H9 (cell line): Measurements from ENCODE around the gene DNAJC6. TPM values are rescaled to one million over a fixed set of nuclear protein-coding genes. Genes with fewer than 3 reads are reported as not detected.

Source experiments
- DNase-seq: peaks from one replicate; pipeline ENCODE4 v3.0.0-alpha.2; 2017
- H2AFZ ChIP-seq: one replicate; pipeline ENCODE4 v1.6.1; 2013; ENCODE audit warnings: mild to moderate bottlenecking, low read length, control low read depth, moderate library complexity
- H2AK5ac ChIP-seq: 2 replicates; pipeline ENCODE4 v1.6.1; 2013; ENCODE audit warnings: low read length, control low read depth, mixed read lengths; ENCODE audit not compliant: insufficient read length
- H2BK120ac ChIP-seq: one replicate; pipeline ENCODE4 v1.6.1; 2013; ENCODE audit warnings: low read depth, mild to moderate bottlenecking, low read length, control low read depth, inconsistent platforms; ENCODE audit not compliant: poor library complexity, severe bottlenecking
- H2BK12ac ChIP-seq: 2 replicates; pipeline ENCODE4 v1.6.1; 2013; ENCODE audit warnings: low read length, control low read depth, mixed read lengths, low read depth; ENCODE audit not compliant: insufficient read length
- H2BK15ac ChIP-seq: 2 replicates; pipeline ENCODE4 v1.6.1; 2013; ENCODE audit warnings: low read depth, low read length, control low read depth
- H2BK20ac ChIP-seq: one replicate; pipeline ENCODE4 v1.6.1; 2013; ENCODE audit warnings: low read depth, mild to moderate bottlenecking, low read length, control low read depth, inconsistent platforms; ENCODE audit not compliant: poor library complexity, severe bottlenecking
- H2BK5ac ChIP-seq: 2 replicates; pipeline ENCODE4 v1.6.1; 2013; ENCODE audit warnings: low read length, control low read depth, mixed read lengths; ENCODE audit not compliant: insufficient read length
- H3K14ac ChIP-seq: 2 replicates; pipeline ENCODE4 v1.6.1; 2013; ENCODE audit warnings: low read length, control low read depth; ENCODE audit not compliant: insufficient read depth
- H3K18ac ChIP-seq: 2 replicates; pipeline ENCODE4 v1.6.1; 2013; ENCODE audit warnings: low read depth, mild to moderate bottlenecking, mixed read lengths, low read length, control low read depth; ENCODE audit not compliant: insufficient read length
- H3K23ac ChIP-seq: 2 replicates; pipeline ENCODE4 v1.6.1; 2013; ENCODE audit warnings: low read length, control low read depth, mixed read lengths, low read depth; ENCODE audit not compliant: insufficient read length
- H3K23me2 ChIP-seq: 2 replicates; pipeline ENCODE4 v1.6.1; 2013; ENCODE audit warnings: low read depth, mild to moderate bottlenecking, mixed read lengths, low read length, control low read depth; ENCODE audit not compliant: insufficient read length, poor library complexity, severe bottlenecking
- H3K27ac ChIP-seq: 2 replicates; pipeline ENCODE4 v1.5.1; 2013; ENCODE audit warnings: low read length, control low read depth, mixed read lengths, low read depth; ENCODE audit not compliant: insufficient read length
- H3K27me3 ChIP-seq: 2 replicates; pipeline ENCODE4 v1.6.1; 2013; ENCODE audit warnings: low read length, control low read depth, inconsistent platforms; ENCODE audit not compliant: insufficient read depth
- H3K4ac ChIP-seq: 2 replicates; pipeline ENCODE4 v1.6.1; 2013; ENCODE audit warnings: low read depth, mild to moderate bottlenecking, control low read depth, inconsistent platforms, low read length, moderate library complexity
- H3K4me1 ChIP-seq: 2 replicates; pipeline ENCODE4 v1.6.1; 2013; ENCODE audit warnings: low read length, control low read depth, inconsistent platforms; ENCODE audit not compliant: insufficient read depth
- H3K4me2 ChIP-seq: 2 replicates; pipeline ENCODE4 v1.6.1; 2013; ENCODE audit warnings: low read length, control low read depth, mixed read lengths; ENCODE audit not compliant: insufficient read length, insufficient read depth
- H3K56ac ChIP-seq: 2 replicates; pipeline ENCODE4 v1.6.1; 2013; ENCODE audit warnings: low read depth, mild to moderate bottlenecking, mixed read lengths, low read length, control low read depth; ENCODE audit not compliant: insufficient read length
- H3K79me1 ChIP-seq: 2 replicates; pipeline ENCODE4 v1.6.1; 2013; ENCODE audit warnings: low read depth, mild to moderate bottlenecking, moderate library complexity, low read length, control low read depth, inconsistent platforms; ENCODE audit not compliant: insufficient read depth, poor library complexity, severe bottlenecking
- H3K79me2 ChIP-seq: 2 replicates; pipeline ENCODE4 v1.6.1; 2013; ENCODE audit warnings: low read length, control low read depth, inconsistent platforms; ENCODE audit not compliant: insufficient read depth
- H3K9ac ChIP-seq: 2 replicates; pipeline ENCODE4 v1.6.1; 2013; ENCODE audit warnings: low read length, control low read depth, mixed read lengths; ENCODE audit not compliant: insufficient read length; ENCODE audit errors: extremely low read depth
- H3K9me3 ChIP-seq: one replicate; pipeline ENCODE4 v1.6.1; 2013; ENCODE audit warnings: low read depth, low read length, inconsistent platforms; ENCODE audit not compliant: control insufficient read depth
- H3T11ph ChIP-seq: one replicate; pipeline ENCODE4 v1.6.1; 2013; ENCODE audit warnings: mild to moderate bottlenecking, low read length, control low read depth, inconsistent platforms
- H4K20me1 ChIP-seq: one replicate; pipeline ENCODE4 v1.6.1; 2013; ENCODE audit not compliant: control insufficient read depth, insufficient read length, insufficient read depth
- H4K5ac ChIP-seq: 2 replicates; pipeline ENCODE4 v1.6.1; 2013; ENCODE audit warnings: low read depth, mild to moderate bottlenecking, mixed read lengths, low read length, control low read depth; ENCODE audit not compliant: insufficient read length
- H4K8ac ChIP-seq: replicated peaks from 2 replicates; pipeline ENCODE4 v1.6.1; 2013; ENCODE audit warnings: low read length, control low read depth, mixed read lengths, low read depth; ENCODE audit not compliant: insufficient read length
- H4K91ac ChIP-seq: 2 replicates; pipeline ENCODE4 v1.6.1; 2013; ENCODE audit warnings: low read depth, mild to moderate bottlenecking, moderate library complexity, mixed read lengths, low read length, control low read depth; ENCODE audit not compliant: insufficient read length
- H3K27ac Mint-ChIP-seq, 3 experiments: 2 replicates in 2 of 3; 3 replicates in 1 of 3; pipeline ENCODE4 v1.8.0; 2020 to 2021; ENCODE audit warnings: mixed read lengths in 3 of 3, mild to moderate bottlenecking in 1 of 3, moderate library complexity in 1 of 3
- H3K27me3 Mint-ChIP-seq: 2 replicates; pipeline ENCODE4 v1.8.0; 2021; ENCODE audit warnings: low read depth, mild to moderate bottlenecking, moderate library complexity, mixed read lengths
- H3K36me3 Mint-ChIP-seq, 3 experiments: 2 replicates in 2 of 3; 3 replicates in 1 of 3; pipeline ENCODE4 v1.8.0; 2020 to 2021; ENCODE audit warnings: low read depth in 3 of 3, mixed read lengths in 3 of 3; ENCODE audit not compliant: insufficient read depth in 1 of 3
- H3K4me1 Mint-ChIP-seq, 2 experiments: 2 replicates each; pipeline ENCODE4 v1.8.0; 2020; ENCODE audit warnings: mixed read lengths in 2 of 2
- H3K4me3 Mint-ChIP-seq, 2 experiments: 2 replicates in 1 of 2; 3 replicates in 1 of 2; pipeline ENCODE4 v1.8.0; 2020 to 2021; ENCODE audit warnings: mild to moderate bottlenecking in 2 of 2, mixed read lengths in 2 of 2, moderate library complexity in 1 of 2
- H3K9me3 Mint-ChIP-seq, 2 experiments: 2 replicates in 1 of 2; 3 replicates in 1 of 2; pipeline ENCODE4 v1.8.0; 2020; ENCODE audit warnings: mild to moderate bottlenecking in 2 of 2, mixed read lengths in 2 of 2, moderate library complexity in 1 of 2
- WGBS: extraction: QIAGEN DNeasy Blood & Tissue Kit; methylation state at CpG from one replicate; pipeline ENCODE4 v1.1.7; 2013; ENCODE audit warnings: missing lambda C conversion rate, low lambda C conversion rate, mixed read lengths; ENCODE audit not compliant: insufficient read length; ENCODE audit errors: extremely low coverage; 5-methylcytosine and 5-hydroxymethylcytosine counted together
- total RNA-seq: library from RNA; stranded (reverse); gene quantifications from 2 replicates; pipeline ENCODE4 v1.2.1, GENCODE V29; 2021
- TF ChIP-seq, protein P1 (sequence below): fragments of 200-600 bp; sonication (generic); conservative IDR thresholded peaks from 3 replicates; pipeline ENCODE4 v1.8.0; 2021; ENCODE audit warnings: antibody characterized with exemption, mild to moderate bottlenecking

DNAJC6 gene
- total RNA-seq, 1 experiment from 2014 or later = 2.2 TPM

DNA sequence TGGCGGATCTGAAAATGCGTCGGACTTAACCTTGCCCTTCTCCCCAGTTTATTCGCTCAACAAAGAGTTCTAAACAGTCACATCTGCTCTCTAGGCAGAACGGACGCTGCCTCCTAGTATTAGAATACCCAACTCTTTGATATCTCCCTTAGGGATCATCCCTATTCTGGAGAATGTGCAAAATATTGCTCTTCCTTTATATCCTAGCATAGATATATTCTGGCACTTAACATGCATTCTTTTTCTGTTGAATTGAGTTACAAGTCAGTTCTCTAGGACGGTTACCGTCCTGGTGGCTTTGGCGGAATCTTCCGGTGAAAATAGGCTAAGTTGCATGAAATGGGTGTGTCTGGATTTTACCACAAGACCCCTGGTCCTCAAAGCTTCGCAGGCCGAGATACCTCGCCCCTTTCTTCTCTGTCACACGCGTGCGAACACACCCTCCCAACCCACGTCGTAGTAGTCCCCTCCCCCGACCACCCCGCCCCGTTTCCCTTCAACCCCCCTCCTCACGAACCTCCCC lies 501 bp upstream of the DNAJC6 start:
- peak overlapping the region; percentile 81 to 85 for H3K4me3 Mint-ChIP-seq
- Histone ChIP-seq H3K56ac (no peak overlapping the region), H2BK20ac (no peak overlapping the region), H3K4me2 (peak overlapping the region; percentile 82), H3K79me1 (no peaks in the 10 kb centered on the region), H4K8ac (no peak overlapping the region), H3K23me2 (peaks cover 8% of the 10 kb centered on the region), H3K23ac (no peak overlapping the region), H3K79me2 (no peaks in the 10 kb centered on the region), H3K14ac (no peak overlapping the region), H2BK120ac (no peak overlapping the region), H2AFZ (no peak overlapping the region), H2BK12ac (no peak overlapping the region), H3K4me1 (no peaks in the 10 kb centered on the region; the same call in 1 of the 2 replicates), H4K5ac (no peak overlapping the region), H2AK5ac (no peak overlapping the region), H3K18ac (no peak overlapping the region), H4K91ac (no peak overlapping the region), H3T11ph (no peak overlapping the region), H3K27me3 (no peaks in the 10 kb centered on the region), H3K27ac (no peak overlapping the region), H4K20me1 (no peaks in the 10 kb centered on the region), H2BK15ac (no peak overlapping the region), H3K9me3 (no peaks in the 10 kb centered on the region), H2BK5ac (no peak overlapping the region), H3K4ac (no peak overlapping the region), H3K9ac (no peak overlapping the region)
- no peak for DNase-seq
- no CpG with 5 or more reads among the region's 22 CpGs for WGBS
- H3K27me3 Mint-ChIP-seq = peaks cover 30% of the 10 kb centered on the region
- H3K27ac Mint-ChIP-seq = no peak overlapping the region
- H3K9me3 Mint-ChIP-seq = no peaks in the 10 kb centered on the region
- TF ChIP-seq, protein P1, sequence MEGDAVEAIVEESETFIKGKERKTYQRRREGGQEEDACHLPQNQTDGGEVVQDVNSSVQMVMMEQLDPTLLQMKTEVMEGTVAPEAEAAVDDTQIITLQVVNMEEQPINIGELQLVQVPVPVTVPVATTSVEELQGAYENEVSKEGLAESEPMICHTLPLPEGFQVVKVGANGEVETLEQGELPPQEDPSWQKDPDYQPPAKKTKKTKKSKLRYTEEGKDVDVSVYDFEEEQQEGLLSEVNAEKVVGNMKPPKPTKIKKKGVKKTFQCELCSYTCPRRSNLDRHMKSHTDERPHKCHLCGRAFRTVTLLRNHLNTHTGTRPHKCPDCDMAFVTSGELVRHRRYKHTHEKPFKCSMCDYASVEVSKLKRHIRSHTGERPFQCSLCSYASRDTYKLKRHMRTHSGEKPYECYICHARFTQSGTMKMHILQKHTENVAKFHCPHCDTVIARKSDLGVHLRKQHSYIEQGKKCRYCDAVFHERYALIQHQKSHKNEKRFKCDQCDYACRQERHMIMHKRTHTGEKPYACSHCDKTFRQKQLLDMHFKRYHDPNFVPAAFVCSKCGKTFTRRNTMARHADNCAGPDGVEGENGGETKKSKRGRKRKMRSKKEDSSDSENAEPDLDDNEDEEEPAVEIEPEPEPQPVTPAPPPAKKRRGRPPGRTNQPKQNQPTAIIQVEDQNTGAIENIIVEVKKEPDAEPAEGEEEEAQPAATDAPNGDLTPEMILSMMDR = no peak
- peaks cover 17 to 23% of the 10 kb centered on the region in 2 experiments for H3K4me1 Mint-ChIP-seq
- H3K36me3 Mint-ChIP-seq = no peaks in the 10 kb centered on the region
